IMR-90 (cell line): ENCODE results near the gene COL15A1. TPM values are rescaled to one million over a fixed set of nuclear protein-coding genes. Genes with fewer than 3 reads are reported as not detected.

Source experiments
- ATAC-seq: fragments of 200-7000 bp; cut with Tn5 transposase; 2 replicates; pipeline ENCODE4 v1.9.1; 2020; ENCODE audit warnings: low read depth, mild to moderate bottlenecking, moderate library complexity
- BruUV-seq: library from RNA; stranded (reverse); fragments of 400-500 nt; replicated peaks from 2 replicates; lab custom pipeline; 2021; lab: Mats Ljungman, UMichigan
- CTCF ChIA-PET: fragments of 300-600 bp; formaldehyde crosslinking; extraction: SDS; loops from one replicate; lab custom pipeline; 2021; ENCODE audit warnings: antibody characterized with exemption; lab: Yijun Ruan, JAX
- POLR2A ChIA-PET: fragments of 300-600 bp; sonication (Branson Sonifier 250); formaldehyde crosslinking; loops from one replicate; lab custom pipeline; 2022; ENCODE audit warnings: antibody characterized with exemption; ENCODE audit not compliant: unreplicated experiment; lab: Charles Lee
- DNase-seq: peaks from one replicate; pipeline ENCODE4 v3.0.0; 2013
- H2AFZ ChIP-seq: replicated peaks from 2 replicates; pipeline ENCODE3; 2013; ENCODE audit warnings: low read length, mild to moderate bottlenecking; ENCODE audit not compliant: poor library complexity
- H2AK5ac ChIP-seq: 2 replicates; pipeline ENCODE4 v1.6.1; 2013; ENCODE audit warnings: low read depth, low read length, inconsistent platforms
- H2AK9ac ChIP-seq: replicated peaks from 2 replicates; pipeline ENCODE3; 2013; ENCODE audit warnings: mild to moderate bottlenecking, low read depth, low read length, moderate library complexity; ENCODE audit not compliant: poor library complexity
- H2BK120ac ChIP-seq: 2 replicates; pipeline ENCODE4 v1.6.1; 2013; ENCODE audit warnings: low read depth, low read length, inconsistent platforms
- H2BK15ac ChIP-seq: 3 replicates; pipeline ENCODE4 v1.6.1; 2013; ENCODE audit warnings: low read depth, low read length, inconsistent platforms
- H2BK20ac ChIP-seq: 2 replicates; pipeline ENCODE4 v1.6.1; 2013; ENCODE audit warnings: low read depth, mild to moderate bottlenecking, inconsistent platforms, low read length, moderate library complexity
- H2BK5ac ChIP-seq: 2 replicates; pipeline ENCODE4 v1.6.1; 2013; ENCODE audit warnings: mild to moderate bottlenecking, low read depth, low read length, inconsistent platforms; ENCODE audit not compliant: poor library complexity, severe bottlenecking
- H3K14ac ChIP-seq: replicated peaks from 2 replicates; pipeline ENCODE4 v1.6.1; 2013; ENCODE audit warnings: low read depth, low read length, inconsistent platforms
- H3K18ac ChIP-seq: 2 replicates; pipeline ENCODE4 v1.6.1; 2013; ENCODE audit warnings: low read depth, low read length, control low read depth
- H3K23ac ChIP-seq: 2 replicates; pipeline ENCODE4 v1.6.1; 2013; ENCODE audit warnings: low read depth, low read length, inconsistent platforms
- H3K27ac ChIP-seq: 2 replicates; pipeline ENCODE4 v1.5.1; 2013; ENCODE audit warnings: mild to moderate bottlenecking, control low read depth, low read length; ENCODE audit not compliant: insufficient read depth
- H3K27me3 ChIP-seq: 2 replicates; pipeline ENCODE4 v1.6.1; 2013; ENCODE audit warnings: low read length; ENCODE audit not compliant: control insufficient read depth, insufficient read depth
- H3K36me3 ChIP-seq: 2 replicates; pipeline ENCODE4 v1.6.1; 2013; ENCODE audit warnings: low read length, mixed read lengths; ENCODE audit not compliant: control insufficient read depth, insufficient read depth
- H3K4ac ChIP-seq: 2 replicates; pipeline ENCODE4 v1.6.1; 2013; ENCODE audit warnings: low read depth, low read length, inconsistent platforms
- H3K4me1 ChIP-seq: 2 replicates; pipeline ENCODE4 v1.6.1; 2013; ENCODE audit warnings: low read length, mixed read lengths; ENCODE audit not compliant: control insufficient read depth, insufficient read depth
- H3K4me2 ChIP-seq: 2 replicates; pipeline ENCODE4 v1.6.1; 2013; ENCODE audit warnings: low read depth, mild to moderate bottlenecking, control low read depth, low read length, moderate library complexity
- H3K4me3 ChIP-seq: 2 replicates; pipeline ENCODE4 v1.5.1; 2013; ENCODE audit warnings: low read depth, mild to moderate bottlenecking, control low read depth, low read length, moderate library complexity; ENCODE audit not compliant: insufficient read depth
- H3K56ac ChIP-seq: 2 replicates; pipeline ENCODE4 v1.6.1; 2013; ENCODE audit warnings: low read length, inconsistent platforms; ENCODE audit not compliant: insufficient read depth; ENCODE audit errors: extremely low read depth
- H3K79me1 ChIP-seq, 2 experiments: 2 replicates each; pipeline ENCODE4 v1.6.1; 2013; ENCODE audit warnings: low read length in 2 of 2, inconsistent platforms in 1 of 2, low read depth in 1 of 2
- H3K9ac ChIP-seq: 2 replicates; pipeline ENCODE4 v1.6.1; 2013; ENCODE audit warnings: low read depth, low read length, control low read depth
- H3K9me1 ChIP-seq: 2 replicates; pipeline ENCODE4 v1.6.1; 2013; ENCODE audit warnings: low read length, inconsistent platforms; ENCODE audit not compliant: insufficient read depth
- H3K9me3 ChIP-seq: 2 replicates; pipeline ENCODE4 v1.6.1; 2013; ENCODE audit warnings: low read length; ENCODE audit not compliant: control insufficient read depth, insufficient read depth
- H4K20me1 ChIP-seq: 2 replicates; pipeline ENCODE4 v1.6.1; 2013; ENCODE audit warnings: low read length, inconsistent platforms; ENCODE audit not compliant: insufficient read depth
- H4K5ac ChIP-seq: 2 replicates; pipeline ENCODE4 v1.6.1; 2013; ENCODE audit warnings: mild to moderate bottlenecking, low read depth, low read length, control low read depth
- H4K8ac ChIP-seq, 2 experiments: 2 replicates each; pipeline ENCODE4 v1.6.1; 2013; ENCODE audit warnings: low read depth in 2 of 2, low read length in 2 of 2, control low read depth in 1 of 2, inconsistent platforms in 1 of 2
- H4K91ac ChIP-seq: 2 replicates; pipeline ENCODE4 v1.6.1; 2013; ENCODE audit warnings: low read depth, low read length, inconsistent platforms; ENCODE audit not compliant: insufficient read depth
- CEBPB ChIP-seq: IDR thresholded peaks from 2 replicates; pipeline ENCODE4 v1.6.1; 2012; ENCODE audit warnings: low read depth, low read length, improper control_type of control experiment
- CTCF ChIP-seq: conservative IDR thresholded peaks from 2 replicates; pipeline ENCODE4 v1.5.1; 2012; ENCODE audit warnings: mild to moderate bottlenecking, low read depth, low read length, improper control_type of control experiment
- ELK1 ChIP-seq: fragments of 150-350 bp; IDR thresholded peaks from 2 replicates; pipeline ENCODE4 v1.6.1; 2016; ENCODE audit warnings: low read depth, mild to moderate bottlenecking, low read length, moderate library complexity, borderline replicate concordance
- FOS ChIP-seq: fragments of 150-350 bp; IDR thresholded peaks from 2 replicates; pipeline ENCODE4 v1.6.1; 2016; ENCODE audit warnings: low read depth, low read length
- MAZ ChIP-seq: IDR thresholded peaks from 2 replicates; pipeline ENCODE4 v1.6.1; 2012; ENCODE audit warnings: low read depth, mild to moderate bottlenecking, low read length, improper control_type of control experiment, moderate library complexity, borderline replicate concordance
- NFE2L2 ChIP-seq: fragments of 150-350 bp; IDR thresholded peaks from 2 replicates; pipeline ENCODE4 v1.6.1; 2016; ENCODE audit warnings: low read depth, mild to moderate bottlenecking, low read length
- POLR2A ChIP-seq: IDR thresholded peaks from 2 replicates; pipeline ENCODE4 v1.6.1; 2012; ENCODE audit warnings: mild to moderate bottlenecking, low read depth, low read length
- RAD21 ChIP-seq: IDR thresholded peaks from 2 replicates; pipeline ENCODE4 v1.6.1; 2012; ENCODE audit warnings: low read length, improper control_type of control experiment
- RFX5 ChIP-seq: IDR thresholded peaks from 2 replicates; pipeline ENCODE4 v1.8.0; 2012; ENCODE audit warnings: low read depth, mild to moderate bottlenecking, low read length, moderate library complexity
- SMC3 ChIP-seq: fragments of 150-350 bp; IDR thresholded peaks from 2 replicates; pipeline ENCODE4 v1.6.1; 2016; ENCODE audit warnings: low read depth, mild to moderate bottlenecking, antibody characterized with exemption, low read length, moderate library complexity
- WGBS, 2 experiments: methylation state at CpG; one replicate each; pipeline versions ENCODE4 v1.1.5 to v1.1.7; 2013; ENCODE audit warnings: missing lambda C conversion rate in 2 of 2; ENCODE audit not compliant: insufficient read length in 1 of 2; ENCODE audit errors: extremely low coverage in 2 of 2; 5-methylcytosine and 5-hydroxymethylcytosine counted together
- dilution Hi-C: fragments of 300-500 bp; cut with HindIII; formaldehyde crosslinking; loops from one replicate; pipeline ENCODE4 v1.14.3; 2018; ENCODE audit warnings: low sequenced_read_pairs; ENCODE audit not compliant: unreplicated experiment
- in situ Hi-C: fragments of 300-500 bp; cut with MboI; formaldehyde crosslinking; loops from 3 replicates; pipeline ENCODE4 v1.14.3; 2019; ENCODE audit warnings: low sequenced_read_pairs, inconsistent platforms, mixed read lengths
- intact Hi-C: fragments of 100-400 bp; cut with micrococcal nuclease; formaldehyde crosslinking; loops from 2 replicates; pipeline ENCODE4 v1.10.0; 2022
- polyA plus RNA-seq, 3 experiments: library from polyadenylated mRNA; depleted of rRNA; stranded (reverse); fragments of >200 nt; gene quantifications; 2 replicates each; pipeline ENCODE4 v1.2.3, GENCODE V29; 2012; ENCODE audit warnings: low replicate concordance in 1 of 3
- total RNA-seq: library from RNA; depleted of rRNA; stranded (reverse); fragments of >200 nt; gene quantifications from 2 replicates; pipeline ENCODE4 v1.2.3, GENCODE V29; 2012

COL15A1 gene
- total and polyA plus RNA-seq, 2 of the 4 experiments (the other 2 are of a cell fraction) = 2.2 to 3.7 TPM

- no peak for TF ChIP-seq CTCF
Observed at GRCh38 chr9:98924946-98925820, 18.5 kb upstream of the COL15A1 start (continued).

- Histone ChIP-seq H2BK5ac (no peak overlapping the region), H3K9me3 (no peaks in the 10 kb centered on the region), H3K27me3 (no peaks in the 10 kb centered on the region), H3K27ac (peak overlapping the region; percentile 31; the same call in 1 of the 2 replicates), H3K79me1 (no peaks in the 10 kb centered on the region), H3K4me2 (no peak overlapping the region), H2AK9ac (peak overlapping the region; percentile 59), H2BK20ac (peak overlapping the region; percentile 86), H4K5ac (peak overlapping the region; percentile 20; the same call in 1 of the 2 replicates), H3K18ac (peak overlapping the region; percentile 44; the same call in 1 of the 2 replicates), H3K56ac (no peak overlapping the region), H4K20me1 (no peaks in the 10 kb centered on the region), H2AFZ (no peak overlapping the region), H2BK120ac (peak overlapping the region; percentile 70), H3K23ac (peak overlapping the region; percentile 26; the same call in 1 of the 2 replicates), H3K9me1 (peaks cover 12% of the 10 kb centered on the region), H3K36me3 (no peaks in the 10 kb centered on the region), H3K4me1 (peaks cover 27% of the 10 kb centered on the region), H4K8ac (no peak overlapping the region; a peak in 2 of 4 replicates), H3K14ac (peak overlapping the region; percentile 10), H3K9ac (no peak overlapping the region), H3K4ac (peak overlapping the region; percentile 77), H2BK15ac (peak overlapping the region; percentile 51; the same call in 2 of the 3 replicates), H3K4me3 (no peak overlapping the region), H2AK5ac (peak overlapping the region; percentile 47; the same call in 1 of the 2 replicates), H4K91ac (peak overlapping the region; percentile 77; the same call in 1 of the 2 replicates)
- dilution Hi-C loops (no loop called here), intact Hi-C loops (no loop called here), in situ Hi-C loops (no loop called here)
- ChIA-PET CTCF (no interaction called here), POLR2A (no interaction called here)
- BruUV-seq = no TSS peak
- whole genome bisulfite sequencing, 2 experiments = 100% methylated on average over 1 of the region's 2 CpGs
- peak; percentile 50 for ATAC-seq
- DNase-seq = peak; percentile 66
- TF ChIP-seq CTCF (no peak), NFE2L2 (no peak), RAD21 (no peak), CEBPB (no peak), POLR2A (no peak), RFX5 (no peak), MAZ (no peak), FOS (no peak), ELK1 (no peak), SMC3 (no peak)
Observed at GRCh38 chr9:98925956-98926355, 17.8 kb upstream of the COL15A1 start.
